Measurements from ENCODE around the gene ERRFI1. TPM values are rescaled to one million over a fixed set of nuclear protein-coding genes. Genes with fewer than 3 reads are reported as not detected.

Gene ERRFI1
- total RNA-seq, 1 donor, result 70.4 TPM

- no peak for DNase-seq (ENCODE audit: low read depth)
- no peak for TF ChIP-seq CTCF (IDR thresholded peaks at IDR 0.05; ENCODE audit: insufficient read depth, low read depth, low read length)
- no peak overlapping the region for H3K4me3 ChIP-seq (ENCODE audit: low read depth, low read length)
These were observed 40.1 kb downstream of the ERRFI1 start for GRCh38 chr1:7985851-7986612.

- TF ChIP-seq CTCF (IDR thresholded peaks at IDR 0.05; ENCODE audit: insufficient read depth, low read depth, low read length), result no peak
- DNase-seq (ENCODE audit: low read depth), result no peak
- H3K4me3 ChIP-seq (ENCODE audit: low read depth, low read length), result no peak overlapping the region
These were observed 41.3 kb downstream of the ERRFI1 start for GRCh38 chr1:7984811-7985210.

GRCh38 chr1:7983086-7983778, 42.9 kb downstream of the ERRFI1 start:
- TF ChIP-seq CTCF (IDR thresholded peaks at IDR 0.05; ENCODE audit: insufficient read depth, low read depth, low read length), result no peak
- no peak for DNase-seq (ENCODE audit: low read depth)
- H3K4me3 ChIP-seq (ENCODE audit: low read depth, low read length), result no peak overlapping the region

- no peak for TF ChIP-seq CTCF (IDR thresholded peaks at IDR 0.05; ENCODE audit: insufficient read depth, low read depth, low read length)
- DNase-seq (ENCODE audit: low read depth), result no peak
These were observed 45.1 kb downstream of the ERRFI1 start for GRCh38 chr1:7980984-7981383.

DNA sequence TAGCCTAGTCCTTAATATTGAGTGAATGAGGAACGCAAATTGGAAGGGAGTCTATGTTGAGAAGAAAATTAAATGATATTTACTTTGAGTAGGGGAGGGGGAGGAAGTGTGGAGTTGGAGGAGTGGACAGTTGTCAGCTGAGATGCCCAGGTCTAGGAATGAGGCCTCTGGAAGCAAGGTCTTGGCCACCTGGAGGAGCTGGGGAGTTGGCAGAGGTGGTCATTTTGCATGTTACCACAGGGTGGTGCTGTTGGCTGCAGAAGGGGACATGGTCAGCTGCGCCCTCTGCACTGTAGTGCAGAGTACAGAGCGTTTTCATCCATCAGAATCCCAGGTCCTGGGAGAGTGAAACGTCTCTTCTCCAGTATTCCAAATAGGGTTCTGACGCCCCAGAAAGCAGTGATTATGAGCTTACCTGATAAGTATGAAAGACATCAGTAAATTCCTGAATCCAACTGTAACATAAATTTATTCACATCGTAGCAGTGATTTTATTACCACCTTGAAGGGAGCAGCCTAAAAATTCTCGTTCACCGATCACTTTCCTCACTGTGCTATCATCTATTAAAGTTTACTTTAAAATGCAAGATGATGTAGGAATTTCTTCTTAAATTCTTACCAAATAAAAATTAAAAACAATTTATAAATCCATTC, 50.8 kb downstream of the ERRFI1 start:
- no peak overlapping the region for H3K4me3 ChIP-seq (ENCODE audit: low read depth, low read length)
- DNase-seq (ENCODE audit: low read depth), result peak; percentile 81
- peak; percentile 95 for TF ChIP-seq CTCF (IDR thresholded peaks at IDR 0.05; ENCODE audit: insufficient read depth, low read depth, low read length)

More at GRCh38 chr1:7980984-7981383, 45.1 kb downstream of the ERRFI1 start:
- no peak overlapping the region for H3K4me3 ChIP-seq (ENCODE audit: low read depth, low read length)

- no peak overlapping the region for H3K4me3 ChIP-seq (ENCODE audit: low read depth, low read length)
- no peak for DNase-seq (ENCODE audit: low read depth)
- no peak for TF ChIP-seq CTCF (IDR thresholded peaks at IDR 0.05; ENCODE audit: insufficient read depth, low read depth, low read length)
These were observed 53.0 kb downstream of the ERRFI1 start for GRCh38 chr1:7973086-7973485.
